ENCODE data around the gene MAFF.

MAFF gene

DNA sequence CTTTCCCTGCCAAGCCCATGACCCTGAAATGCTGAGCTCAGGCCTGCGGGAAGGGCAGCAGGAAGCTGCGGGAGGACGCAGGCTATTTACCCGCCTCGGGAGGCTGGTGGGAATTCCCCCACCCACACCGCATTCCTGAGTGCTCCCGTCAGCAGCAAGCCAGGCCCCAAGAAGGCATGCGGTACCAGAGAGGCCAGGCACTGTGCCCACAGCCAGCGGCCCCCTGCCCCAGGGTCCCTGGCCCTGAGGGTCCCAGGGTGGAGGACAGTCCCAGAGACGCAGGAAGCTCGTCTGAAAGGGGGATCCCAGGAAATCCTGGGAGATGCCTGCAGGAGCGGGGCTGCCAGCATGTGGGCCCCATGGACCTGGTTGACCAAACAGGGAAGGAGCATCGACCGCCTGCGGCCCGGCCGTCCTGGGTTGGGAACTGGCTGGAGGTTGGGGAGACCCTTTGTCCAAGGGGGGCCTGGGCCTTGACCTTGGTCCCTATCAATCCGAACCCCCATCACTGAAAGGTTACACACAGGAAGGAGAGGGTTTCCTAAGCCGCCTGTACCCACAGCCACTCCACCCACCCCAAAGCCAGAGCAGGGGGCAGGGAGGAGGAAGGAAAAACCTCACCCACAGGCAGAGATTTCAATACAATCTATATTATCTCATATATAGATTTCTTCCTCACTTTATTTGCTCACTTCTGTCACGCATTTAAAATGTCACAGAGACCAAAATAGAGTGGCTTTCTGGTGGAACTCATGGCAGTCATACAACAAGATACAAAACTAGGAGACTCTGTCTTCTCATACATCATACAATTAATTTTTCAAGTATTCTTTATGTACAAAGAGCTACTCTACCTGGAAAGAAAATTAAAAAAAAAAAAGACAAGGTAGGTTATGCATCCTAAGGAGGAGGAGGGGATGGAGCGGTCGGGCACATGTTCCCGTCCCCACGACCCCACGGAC is 17.1 kb downstream of the MAFF start:
- H3K27ac ChIP-seq: peak overlapping the region; percentile 99
- no peak for TF ChIP-seq CTCF (conservative IDR thresholded peaks at IDR 0.05; ENCODE audit: low read depth)
- DNase-seq (ENCODE audit: low spot score): peak; percentile 71
- POLR2A ChIA-PET (ENCODE audit: low non-redundant PET): no interaction called here
- CTCF ChIA-PET: no interaction called here

DNA sequence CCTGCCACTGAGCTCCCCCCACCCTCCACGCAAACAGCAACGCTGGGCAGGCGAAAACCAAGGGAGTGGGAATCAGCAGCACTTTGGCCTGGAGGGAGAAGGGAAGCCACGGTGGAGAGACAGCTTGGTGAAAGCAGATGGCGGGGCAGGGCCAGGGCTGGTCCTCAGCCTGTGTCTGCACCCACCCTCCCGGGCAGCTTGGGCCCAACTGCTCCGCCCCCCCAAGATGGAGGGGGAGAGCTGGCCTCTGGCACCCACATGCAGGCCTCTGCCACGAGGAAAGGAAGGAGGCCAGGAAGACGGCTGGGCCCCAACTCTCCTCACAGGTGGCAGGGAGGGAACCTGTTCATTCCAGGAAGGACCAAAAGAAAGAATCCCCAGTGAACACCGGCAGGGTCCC is 17.8 kb downstream of the MAFF start:
- no peak for DNase-seq (ENCODE audit: low spot score)
- H3K27ac ChIP-seq: peak overlapping the region; percentile 99
- no peak for TF ChIP-seq CTCF (conservative IDR thresholded peaks at IDR 0.05; ENCODE audit: low read depth)
- CTCF ChIA-PET: no interaction called here
- POLR2A ChIA-PET (ENCODE audit: low non-redundant PET): no interaction called here

GRCh38 chr22:38220163-38220562 is 18.4 kb downstream of the MAFF start:
- TF ChIP-seq CTCF (conservative IDR thresholded peaks at IDR 0.05; ENCODE audit: low read depth): no peak
- DNase-seq (ENCODE audit: low spot score): no peak
- ChIA-PET CTCF (no interaction called here), POLR2A (ENCODE audit: low non-redundant PET) (no interaction called here)
- H3K27ac ChIP-seq: peak overlapping the region; percentile 99

- ChIA-PET POLR2A (ENCODE audit: low non-redundant PET) (no interaction called here), CTCF (no interaction called here)
- TF ChIP-seq CTCF (conservative IDR thresholded peaks at IDR 0.05; ENCODE audit: low read depth): no peak
- H3K27ac ChIP-seq: peak overlapping the region; percentile 99
- no peak for DNase-seq (ENCODE audit: low spot score)
Measured at GRCh38 chr22:38220653-38221386, 19.0 kb downstream of the MAFF start.

DNA sequence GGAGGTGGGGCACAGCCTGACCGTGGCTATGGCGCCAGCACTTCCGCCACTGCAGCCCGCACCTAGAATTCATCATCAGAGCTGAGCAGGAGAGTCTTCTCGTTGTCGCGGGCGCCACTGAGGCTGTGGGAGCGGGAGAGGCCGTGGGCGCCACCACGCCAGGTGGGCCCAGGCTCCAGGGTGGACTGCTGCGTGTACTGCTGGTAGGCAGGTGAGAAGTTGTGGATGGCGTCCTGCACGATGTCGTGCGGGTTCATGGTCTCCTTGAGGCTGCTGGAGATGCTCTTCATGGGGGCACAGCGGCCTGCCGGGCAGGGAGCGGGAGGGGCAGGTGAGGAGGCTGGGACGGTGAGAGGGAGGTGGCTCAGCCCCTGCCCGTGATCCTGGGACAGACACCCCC is 19.6 kb downstream of the MAFF start:
- DNase-seq (ENCODE audit: low spot score): no peak
- ChIA-PET POLR2A (ENCODE audit: low non-redundant PET) (no interaction called here), CTCF (interaction anchor here (0.8 kb wide), 1 partner anchor 353 kb away, joined by 3 read pairs; no protein-coding TSS in a partner anchor)
- TF ChIP-seq CTCF (conservative IDR thresholded peaks at IDR 0.05; ENCODE audit: low read depth): no peak
- peak overlapping the region; percentile 99 for H3K27ac ChIP-seq

DNA sequence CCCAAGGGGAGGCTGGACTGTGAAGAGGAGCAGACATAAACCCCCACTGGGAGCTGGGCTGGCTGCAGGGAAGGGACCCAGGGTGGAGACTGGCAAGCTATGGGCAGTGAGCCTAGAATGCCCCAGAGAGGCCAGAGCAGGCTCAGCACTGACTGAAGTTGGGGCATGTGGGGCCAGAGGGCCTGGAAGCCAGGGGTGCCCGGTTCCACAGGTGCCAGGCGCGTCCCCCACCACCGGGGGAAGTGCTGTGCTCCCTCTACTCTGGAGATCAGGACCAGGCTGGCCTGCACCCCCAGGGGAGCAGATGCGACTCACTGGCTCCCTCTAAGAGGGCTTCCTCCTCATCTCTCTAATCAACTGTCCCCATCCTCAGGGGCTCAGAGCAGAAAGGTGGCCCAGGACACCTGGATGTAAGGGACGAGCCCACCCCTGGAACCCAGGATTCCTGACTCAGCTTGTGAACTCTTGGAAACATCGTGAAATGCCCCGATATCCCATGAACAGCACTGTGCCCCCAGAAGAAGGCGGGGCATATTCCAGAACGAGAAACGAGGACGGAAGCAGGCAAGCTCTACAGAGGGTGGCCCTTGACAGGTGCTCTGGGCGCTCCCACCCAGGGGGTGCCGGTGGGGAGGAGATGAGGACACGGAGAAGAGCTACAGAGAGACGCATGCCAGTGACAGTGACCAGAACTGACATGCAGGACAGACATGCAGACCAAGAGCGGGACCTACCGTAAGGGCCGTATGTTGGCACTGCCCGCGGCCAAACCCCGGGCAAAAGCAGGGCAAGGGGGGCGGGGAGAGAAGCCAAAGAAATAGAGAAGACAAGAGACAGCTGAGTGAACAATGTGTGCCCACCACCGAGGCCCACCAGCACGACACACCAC is 20.4 kb downstream of the MAFF start:
- TF ChIP-seq CTCF (conservative IDR thresholded peaks at IDR 0.05; ENCODE audit: low read depth): no peak
- DNase-seq (ENCODE audit: low spot score): no peak
- ChIA-PET POLR2A (ENCODE audit: low non-redundant PET) (interaction anchor here (0.5 kb wide), 1 partner anchor 40 kb away, joined by 6 read pairs; no protein-coding TSS in a partner anchor), CTCF (interaction anchor here (0.8 kb wide), 1 partner anchor 352 kb away, joined by 3 read pairs; no protein-coding TSS in a partner anchor)
- H3K27ac ChIP-seq: peak overlapping the region; percentile 99
